PC-9 (cell line): ENCODE data around the gene DLEU7.

Experiments used
- EZH2 ChIP-seq: fragments of 200-600 bp; sonication (generic); IDR thresholded peaks from 2 replicates; pipeline ENCODE4 v1.8.0; 2017; ENCODE audit warnings: antibody characterized with exemption, low read depth
- TF ChIP-seq, protein P1 (sequence below): fragments of 200-600 bp; sonication (generic); conservative IDR thresholded peaks from 2 replicates; pipeline ENCODE4 v1.6.1; 2017; ENCODE audit warnings: mixed run types, antibody characterized with exemption, mild to moderate bottlenecking, moderate library complexity

DNA sequence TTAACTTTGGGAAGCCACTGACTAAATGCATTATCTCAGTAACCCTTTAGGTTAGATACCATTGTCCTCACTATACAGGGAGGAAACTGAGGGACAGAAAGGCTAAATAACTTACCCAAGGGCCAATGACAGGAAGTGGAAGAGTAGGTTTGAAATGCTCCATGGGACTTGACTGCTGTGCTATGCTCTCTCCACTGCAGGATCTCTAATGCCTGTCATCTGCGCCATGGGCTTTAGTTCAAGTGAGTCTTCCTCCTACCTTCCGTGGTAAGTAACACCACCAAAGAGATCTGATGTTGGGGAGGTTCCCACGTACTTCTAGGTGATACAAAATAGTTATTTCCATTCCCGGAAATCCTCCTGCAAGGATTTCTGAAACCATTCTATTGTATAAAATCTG is 3.7 kb downstream of the DLEU7 start:
- no peak for TF ChIP-seq EZH2
- TF ChIP-seq, protein P1, sequence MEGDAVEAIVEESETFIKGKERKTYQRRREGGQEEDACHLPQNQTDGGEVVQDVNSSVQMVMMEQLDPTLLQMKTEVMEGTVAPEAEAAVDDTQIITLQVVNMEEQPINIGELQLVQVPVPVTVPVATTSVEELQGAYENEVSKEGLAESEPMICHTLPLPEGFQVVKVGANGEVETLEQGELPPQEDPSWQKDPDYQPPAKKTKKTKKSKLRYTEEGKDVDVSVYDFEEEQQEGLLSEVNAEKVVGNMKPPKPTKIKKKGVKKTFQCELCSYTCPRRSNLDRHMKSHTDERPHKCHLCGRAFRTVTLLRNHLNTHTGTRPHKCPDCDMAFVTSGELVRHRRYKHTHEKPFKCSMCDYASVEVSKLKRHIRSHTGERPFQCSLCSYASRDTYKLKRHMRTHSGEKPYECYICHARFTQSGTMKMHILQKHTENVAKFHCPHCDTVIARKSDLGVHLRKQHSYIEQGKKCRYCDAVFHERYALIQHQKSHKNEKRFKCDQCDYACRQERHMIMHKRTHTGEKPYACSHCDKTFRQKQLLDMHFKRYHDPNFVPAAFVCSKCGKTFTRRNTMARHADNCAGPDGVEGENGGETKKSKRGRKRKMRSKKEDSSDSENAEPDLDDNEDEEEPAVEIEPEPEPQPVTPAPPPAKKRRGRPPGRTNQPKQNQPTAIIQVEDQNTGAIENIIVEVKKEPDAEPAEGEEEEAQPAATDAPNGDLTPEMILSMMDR: no peak
